ENCODE results near the gene SUN3. TPM values are rescaled to one million over a fixed set of nuclear protein-coding genes. Genes with fewer than 3 reads are reported as not detected.
A peak's percentile ranks its signal among the peaks of the same experiment; 100 is the strongest.

Gene SUN3
- total and polyA plus RNA-seq, 2 of the 4 experiments (the other 2 are of a cell fraction), result not detected

DNA sequence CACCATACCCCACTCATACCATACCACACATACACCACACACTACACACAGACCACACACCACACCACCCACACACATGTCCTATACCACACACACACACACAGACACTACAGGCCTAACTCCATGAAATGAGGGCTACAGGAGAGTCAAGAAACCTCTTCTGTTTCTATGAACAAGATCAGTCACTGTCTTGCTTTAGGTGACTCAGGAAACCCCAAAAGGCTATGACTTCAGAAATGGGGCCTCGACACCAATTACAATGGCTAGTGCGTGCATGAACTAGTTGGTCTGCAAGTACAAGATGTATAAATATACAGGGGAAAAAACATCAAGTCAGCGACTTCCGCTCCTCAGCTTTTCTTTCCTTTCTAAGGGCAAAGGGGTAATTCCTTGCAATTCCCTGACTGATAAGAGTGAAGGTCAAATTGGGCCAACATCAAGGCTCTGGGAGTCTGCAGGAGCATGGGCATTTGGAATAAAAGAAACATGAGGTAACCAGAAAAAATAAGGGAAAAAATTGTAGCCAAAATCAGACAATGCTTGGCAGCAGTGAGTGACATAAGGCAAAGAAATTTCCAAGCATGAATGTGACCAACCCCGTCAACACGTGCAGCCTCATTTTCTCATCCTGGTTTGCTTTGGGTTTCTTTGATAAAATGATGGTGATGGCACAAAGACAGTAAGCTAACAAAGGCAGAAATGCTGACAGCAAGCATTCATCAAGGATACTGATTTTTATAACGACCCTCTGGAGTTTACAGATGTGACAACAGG is 82.1 kb downstream of the SUN3 start:
- TF ChIP-seq NFE2L2 (IDR thresholded peaks at IDR 0.05; ENCODE audit: low read depth, low read length) (no peak), SMC3 (IDR thresholded peaks at IDR 0.05; ENCODE audit: low read depth, low read length) (no peak), RAD21 (IDR thresholded peaks at IDR 0.05; ENCODE audit: low read length) (no peak)
- no peak overlapping the region for H3K4me2 ChIP-seq (ENCODE audit: low read depth, low read length)
- peaks cover 14% of the 10 kb centered on the region for H3K9me1 ChIP-seq (ENCODE audit: insufficient read depth, low read length)
- peak overlapping the region; percentile 76 for H3K4ac ChIP-seq (ENCODE audit: low read depth, low read length)
- no peak overlapping the region for H3K9ac ChIP-seq (ENCODE audit: low read depth, low read length)
- H3K18ac ChIP-seq (ENCODE audit: low read depth, low read length), result no peak overlapping the region
- POLR2A ChIA-PET (ENCODE audit: unreplicated experiment), result no interaction called here
- H3K36me3 ChIP-seq (ENCODE audit: control insufficient read depth, insufficient read depth, low read length), result no peaks in the 10 kb centered on the region
- H3K4me3 ChIP-seq (ENCODE audit: insufficient read depth, low read depth, low read length), result no peak overlapping the region
- peak overlapping the region; percentile 83 for H2AK5ac ChIP-seq (ENCODE audit: low read depth, low read length)
- H2BK15ac ChIP-seq (ENCODE audit: low read depth, low read length), result peak overlapping the region; percentile 61; the same call in 1 of the 3 replicates
- in situ Hi-C loops (cut with MboI; ENCODE audit: low sequenced_read_pairs), result loop anchor here (10.0 kb wide), 2 partner anchors 512 to 682 kb away; no protein-coding TSS in a partner anchor
- no peak overlapping the region for H2AFZ ChIP-seq (replicated peaks; ENCODE audit: low read length, poor library complexity)
- intact Hi-C loops (cut with micrococcal nuclease), result loop anchor here (10.0 kb wide), 2 partner anchors 362 to 682 kb away; partner anchors contain the start of gene TNS3
- H2BK20ac ChIP-seq (ENCODE audit: low read depth, low read length), result peak overlapping the region; percentile 55
- ATAC-seq (ENCODE audit: low read depth) (no peak), DNase-seq (no peak)
- no peak overlapping the region for H4K5ac ChIP-seq (ENCODE audit: low read depth, low read length)
- CTCF ChIA-PET, result interaction anchor here (2.8 kb wide), 1 partner anchor 22 kb away, joined by 13 read pairs; no protein-coding TSS in a partner anchor
- H4K20me1 ChIP-seq (ENCODE audit: insufficient read depth, low read length), result no peaks in the 10 kb centered on the region
- no peaks in the 10 kb centered on the region for H3K79me1 ChIP-seq (ENCODE audit: low read depth in 1 of 2, low read length in 2 of 2)
- H3K56ac ChIP-seq (ENCODE audit: extremely low read depth, insufficient read depth, low read length), result no peak overlapping the region
- peaks cover 7% of the 10 kb centered on the region for H3K4me1 ChIP-seq (ENCODE audit: control insufficient read depth, insufficient read depth, low read length)
- no peaks in the 10 kb centered on the region for H3K27me3 ChIP-seq (ENCODE audit: control insufficient read depth, insufficient read depth, low read length)
- peak overlapping the region; percentile 58; the same call in 1 of the 2 replicates for H4K91ac ChIP-seq (ENCODE audit: insufficient read depth, low read depth, low read length)
- H4K8ac ChIP-seq (ENCODE audit: low read depth in 2 of 2, low read length in 2 of 2), result no peak overlapping the region
- H3K27ac ChIP-seq (ENCODE audit: insufficient read depth, low read length), result no peak overlapping the region
- peak overlapping the region; percentile 46; the same call in 1 of the 2 replicates for H2BK120ac ChIP-seq (ENCODE audit: low read depth, low read length)
- no TSS peak for BruUV-seq (replicated peaks)
- dilution Hi-C loops (cut with HindIII; ENCODE audit: low sequenced_read_pairs, unreplicated experiment), result no loop called here
- peak overlapping the region; percentile 88 for H2BK5ac ChIP-seq (ENCODE audit: low read depth, low read length, poor library complexity, severe bottlenecking)
- peak overlapping the region; percentile 45; the same call in 1 of the 2 replicates for H3K14ac ChIP-seq (replicated peaks; ENCODE audit: low read depth, low read length)
- 100% methylated on average over 3 of the region's 7 CpGs; no CpG with 5 or more reads in 1 of the 2 experiments for WGBS, 2 experiments (ENCODE audit: extremely low coverage in 2 of 2, insufficient read length in 1 of 2)
- H3K23ac ChIP-seq (ENCODE audit: low read depth, low read length), result 0 out of 2 replicates have a peak overlapping the region, but pooled peaks have one; percentile 63
- no peak overlapping the region for H2AK9ac ChIP-seq (replicated peaks; ENCODE audit: low read depth, low read length, poor library complexity)
- no peaks in the 10 kb centered on the region for H3K9me3 ChIP-seq (ENCODE audit: control insufficient read depth, insufficient read depth, low read length)
